ENCODE measurements around the gene CEP112. TPM values are rescaled to one million over a fixed set of nuclear protein-coding genes. Genes with fewer than 3 reads are reported as not detected.

Gene CEP112
- total and polyA plus RNA-seq, 2 of the 13 experiments (the other 11 are each of a cell fraction or from before 2014, with no cell fraction given) = 1.2 to 3.4 TPM

- TF ChIP-seq ETV5 (CRISPR knock-in tag; IDR thresholded peaks at IDR 0.05; ENCODE audit: borderline replicate concordance) = 0 out of 2 replicates have a peak, but pooled peaks have one; percentile 11
- no peak for TF ChIP-seq RFX3 (CRISPR knock-in tag; IDR thresholded peaks at IDR 0.05)
- TF ChIP-seq SUZ12 (IDR thresholded peaks at IDR 0.05; ENCODE audit: low read depth, low read length) = no peak
- 0 out of 2 replicates have a peak, but pooled peaks have one; percentile 17 for TF ChIP-seq MAFF (IDR thresholded peaks at IDR 0.05; ENCODE audit: low read depth, low read length)
- peak; percentile 67; the same call in 1 of the 2 replicates for TF ChIP-seq NFIC (IDR thresholded peaks at IDR 0.05; ENCODE audit: low read length)
- no peak for TF ChIP-seq RFX1 (IDR thresholded peaks at IDR 0.05)
- no peak for TF ChIP-seq ZNF616 (CRISPR knock-in tag; IDR thresholded peaks at IDR 0.05; ENCODE audit: low read depth)
- peak; percentile 36; the same call in 1 of the 2 replicates for TF ChIP-seq FOXK1 (CRISPR knock-in tag; IDR thresholded peaks at IDR 0.05; ENCODE audit: borderline replicate concordance, low read depth)
- TF ChIP-seq TCF7 (IDR thresholded peaks at IDR 0.05; ENCODE audit: low read depth) = peak; percentile 83
- TF ChIP-seq, protein P1, sequence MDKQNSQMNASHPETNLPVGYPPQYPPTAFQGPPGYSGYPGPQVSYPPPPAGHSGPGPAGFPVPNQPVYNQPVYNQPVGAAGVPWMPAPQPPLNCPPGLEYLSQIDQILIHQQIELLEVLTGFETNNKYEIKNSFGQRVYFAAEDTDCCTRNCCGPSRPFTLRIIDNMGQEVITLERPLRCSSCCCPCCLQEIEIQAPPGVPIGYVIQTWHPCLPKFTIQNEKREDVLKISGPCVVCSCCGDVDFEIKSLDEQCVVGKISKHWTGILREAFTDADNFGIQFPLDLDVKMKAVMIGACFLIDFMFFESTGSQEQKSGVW (CRISPR knock-in tag; IDR thresholded peaks at IDR 0.05; ENCODE audit: borderline replicate concordance) = no peak
- TF ChIP-seq ZFP1 (CRISPR knock-in tag; IDR thresholded peaks at IDR 0.05) = peak; percentile 70; the same call in 1 of the 2 replicates
- TF ChIP-seq ISL2 (CRISPR knock-in tag; IDR thresholded peaks at IDR 0.05) = peak; percentile 51; the same call in 1 of the 2 replicates
- peak; percentile 42; the same call in 1 of the 2 replicates for TF ChIP-seq NFE2L2 (IDR thresholded peaks at IDR 0.05; ENCODE audit: low read length)
- 0 out of 2 replicates have a peak, but pooled peaks have one; percentile 17 for TF ChIP-seq NCOR1 (IDR thresholded peaks at IDR 0.05; ENCODE audit: borderline replicate concordance, low read length)
- peak; percentile 94 for TF ChIP-seq ARID5B (CRISPR knock-in tag; IDR thresholded peaks at IDR 0.05)
- TF ChIP-seq MAFK (conservative IDR thresholded peaks at IDR 0.05 in 1 of 2, IDR thresholded peaks at IDR 0.05 in 1 of 2; ENCODE audit: low read length in 2 of 2) = peak in 1 of 2 experiments; percentile 33; a peak in 2 of 4 replicates
- TF ChIP-seq RFX5 (IDR thresholded peaks at IDR 0.05; ENCODE audit: low read depth, low read length) = no peak
- TF ChIP-seq, protein P2, sequence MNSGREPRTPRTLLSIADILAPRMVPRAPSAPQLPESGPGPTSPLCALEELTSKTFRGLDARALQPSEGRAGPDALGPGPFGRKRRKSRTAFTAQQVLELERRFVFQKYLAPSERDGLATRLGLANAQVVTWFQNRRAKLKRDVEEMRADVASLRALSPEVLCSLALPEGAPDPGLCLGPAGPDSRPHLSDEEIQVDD (CRISPR knock-in tag; IDR thresholded peaks at IDR 0.05; ENCODE audit: borderline replicate concordance) = no peak
- no peak for TF ChIP-seq DR1 (CRISPR knock-in tag; IDR thresholded peaks at IDR 0.05)
- TF ChIP-seq ZFYVE20 (CRISPR knock-in tag; IDR thresholded peaks at IDR 0.05; ENCODE audit: borderline replicate concordance, low read depth) = no peak
- TF ChIP-seq ZFP36L2 (CRISPR knock-in tag; IDR thresholded peaks at IDR 0.05) = no peak
- TF ChIP-seq, protein P3, sequence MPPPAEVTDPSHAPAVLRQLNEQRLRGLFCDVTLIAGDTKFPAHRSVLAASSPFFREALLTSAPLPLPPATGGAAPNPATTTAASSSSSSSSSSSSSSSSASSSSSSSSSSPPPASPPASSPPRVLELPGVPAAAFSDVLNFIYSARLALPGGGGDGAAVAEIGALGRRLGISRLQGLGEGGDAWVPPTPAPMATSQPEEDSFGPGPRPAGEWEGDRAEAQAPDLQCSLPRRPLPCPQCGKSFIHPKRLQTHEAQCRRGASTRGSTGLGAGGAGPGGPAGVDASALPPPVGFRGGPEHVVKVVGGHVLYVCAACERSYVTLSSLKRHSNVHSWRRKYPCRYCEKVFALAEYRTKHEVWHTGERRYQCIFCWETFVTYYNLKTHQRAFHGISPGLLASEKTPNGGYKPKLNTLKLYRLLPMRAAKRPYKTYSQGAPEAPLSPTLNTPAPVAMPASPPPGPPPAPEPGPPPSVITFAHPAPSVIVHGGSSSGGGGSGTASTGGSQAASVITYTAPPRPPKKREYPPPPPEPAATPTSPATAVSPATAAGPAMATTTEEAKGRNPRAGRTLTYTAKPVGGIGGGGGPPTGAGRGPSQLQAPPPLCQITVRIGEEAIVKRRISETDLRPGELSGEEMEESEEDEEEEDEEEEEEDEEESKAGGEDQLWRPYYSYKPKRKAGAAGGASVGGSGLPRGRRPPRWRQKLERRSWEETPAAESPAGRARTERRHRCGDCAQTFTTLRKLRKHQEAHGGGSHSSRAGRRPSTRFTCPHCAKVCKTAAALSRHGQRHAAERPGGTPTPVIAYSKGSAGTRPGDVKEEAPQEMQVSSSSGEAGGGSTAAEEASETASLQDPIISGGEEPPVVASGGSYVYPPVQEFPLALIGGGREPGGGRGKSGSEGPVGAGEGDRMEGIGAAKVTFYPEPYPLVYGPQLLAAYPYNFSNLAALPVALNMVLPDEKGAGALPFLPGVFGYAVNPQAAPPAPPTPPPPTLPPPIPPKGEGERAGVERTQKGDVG (CRISPR knock-in tag; IDR thresholded peaks at IDR 0.05; ENCODE audit: borderline replicate concordance) = no peak
- TF ChIP-seq TBX3 (IDR thresholded peaks at IDR 0.05; ENCODE audit: borderline replicate concordance) = no peak; the same call in 1 of the 2 replicates
- TF ChIP-seq POLR2AphosphoS2 (IDR thresholded peaks at IDR 0.05; ENCODE audit: low read depth, low read length) = no peak
Observed at GRCh38 chr17:65783845-65784334, 408.0 kb downstream of the CEP112 start (continued).

Measured in HepG2 (cell line).